Progenitor cell of endocrine pancreas (in vitro differentiated cells): Measurements from ENCODE around the gene TSSK6. TPM values are rescaled to one million over a fixed set of nuclear protein-coding genes. Genes with fewer than 3 reads are reported as not detected.

Source experiments
- DNase-seq: peaks from one replicate; pipeline ENCODE4 v3.0.0; 2021; ENCODE audit warnings: low spot score; ENCODE audit not compliant: unreplicated experiment
- H3K27ac Mint-ChIP-seq: 2 replicates; pipeline ENCODE4 v1.8.0; 2021; ENCODE audit warnings: mild to moderate bottlenecking, moderate library complexity, mixed read lengths
- H3K27me3 Mint-ChIP-seq: 2 replicates; pipeline ENCODE4 v1.8.0; 2021; ENCODE audit warnings: mixed read lengths
- H3K36me3 Mint-ChIP-seq: 2 replicates; pipeline ENCODE4 v1.8.0; 2022; ENCODE audit warnings: mixed read lengths; ENCODE audit not compliant: insufficient read depth
- H3K4me1 Mint-ChIP-seq: 2 replicates; pipeline ENCODE4 v1.8.0; 2021; ENCODE audit warnings: low read depth, mixed read lengths
- H3K4me3 Mint-ChIP-seq: 2 replicates; pipeline ENCODE4 v1.8.0; 2021; ENCODE audit warnings: low read depth, mild to moderate bottlenecking, moderate library complexity, mixed read lengths
- H3K9me3 Mint-ChIP-seq: 2 replicates; pipeline ENCODE4 v1.8.0; 2021; ENCODE audit warnings: low read depth, mixed read lengths
- total RNA-seq: library from RNA; stranded (reverse); gene quantifications from 2 replicates; pipeline ENCODE4 v1.2.1, GENCODE V29; 2021
- TF ChIP-seq, protein P1 (sequence below): fragments of 200-600 bp; sonication (generic); IDR thresholded peaks from one replicate; pipeline ENCODE4 v1.5.0; 2021; ENCODE audit warnings: antibody characterized with exemption, mild to moderate bottlenecking; ENCODE audit not compliant: unreplicated experiment

TSSK6 gene
- total RNA-seq, 1 donor from 2014 or later, result 3.3 TPM

DNA sequence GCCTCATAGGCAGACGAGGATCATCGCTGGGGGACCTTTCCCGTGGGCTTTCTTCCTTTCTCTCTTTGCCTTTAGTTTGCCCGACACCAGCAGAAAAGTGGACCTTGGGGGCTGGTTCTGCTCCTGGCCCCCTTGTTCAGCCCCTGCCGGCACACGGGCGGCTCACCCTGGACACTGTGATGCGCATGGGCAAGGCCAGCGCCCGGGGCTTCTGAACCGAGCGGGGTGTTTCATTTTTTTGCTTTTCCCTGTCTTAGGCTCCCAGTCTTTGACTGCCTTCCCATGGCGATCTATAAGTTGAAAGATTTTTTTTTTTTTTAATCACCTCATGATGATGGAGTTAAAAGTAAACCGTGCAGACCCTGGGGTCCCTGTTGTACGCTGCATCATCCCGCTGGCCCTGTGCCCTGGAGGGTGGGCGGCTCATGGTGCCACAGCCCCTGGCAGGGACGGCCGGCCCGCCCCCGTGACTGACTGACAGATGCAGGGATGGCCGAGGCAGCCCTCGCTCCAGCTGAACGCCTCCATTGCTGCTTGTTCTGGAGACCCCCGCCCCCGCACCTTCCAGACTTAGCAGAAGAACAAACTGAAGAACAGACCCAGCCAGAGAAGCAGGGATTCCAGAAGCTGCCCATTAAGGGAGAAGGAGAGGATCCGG, 9.6 kb downstream of the TSSK6 start:
- H3K4me1 Mint-ChIP-seq, result no peaks in the 10 kb centered on the region
- H3K4me3 Mint-ChIP-seq, result no peak overlapping the region
- H3K36me3 Mint-ChIP-seq, result peaks cover 21% of the 10 kb centered on the region
- DNase-seq, result no peak
- no peak overlapping the region for H3K27ac Mint-ChIP-seq
- H3K9me3 Mint-ChIP-seq, result no peaks in the 10 kb centered on the region
- H3K27me3 Mint-ChIP-seq, result no peaks in the 10 kb centered on the region
- TF ChIP-seq, protein P1, sequence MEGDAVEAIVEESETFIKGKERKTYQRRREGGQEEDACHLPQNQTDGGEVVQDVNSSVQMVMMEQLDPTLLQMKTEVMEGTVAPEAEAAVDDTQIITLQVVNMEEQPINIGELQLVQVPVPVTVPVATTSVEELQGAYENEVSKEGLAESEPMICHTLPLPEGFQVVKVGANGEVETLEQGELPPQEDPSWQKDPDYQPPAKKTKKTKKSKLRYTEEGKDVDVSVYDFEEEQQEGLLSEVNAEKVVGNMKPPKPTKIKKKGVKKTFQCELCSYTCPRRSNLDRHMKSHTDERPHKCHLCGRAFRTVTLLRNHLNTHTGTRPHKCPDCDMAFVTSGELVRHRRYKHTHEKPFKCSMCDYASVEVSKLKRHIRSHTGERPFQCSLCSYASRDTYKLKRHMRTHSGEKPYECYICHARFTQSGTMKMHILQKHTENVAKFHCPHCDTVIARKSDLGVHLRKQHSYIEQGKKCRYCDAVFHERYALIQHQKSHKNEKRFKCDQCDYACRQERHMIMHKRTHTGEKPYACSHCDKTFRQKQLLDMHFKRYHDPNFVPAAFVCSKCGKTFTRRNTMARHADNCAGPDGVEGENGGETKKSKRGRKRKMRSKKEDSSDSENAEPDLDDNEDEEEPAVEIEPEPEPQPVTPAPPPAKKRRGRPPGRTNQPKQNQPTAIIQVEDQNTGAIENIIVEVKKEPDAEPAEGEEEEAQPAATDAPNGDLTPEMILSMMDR, result no peak

DNA sequence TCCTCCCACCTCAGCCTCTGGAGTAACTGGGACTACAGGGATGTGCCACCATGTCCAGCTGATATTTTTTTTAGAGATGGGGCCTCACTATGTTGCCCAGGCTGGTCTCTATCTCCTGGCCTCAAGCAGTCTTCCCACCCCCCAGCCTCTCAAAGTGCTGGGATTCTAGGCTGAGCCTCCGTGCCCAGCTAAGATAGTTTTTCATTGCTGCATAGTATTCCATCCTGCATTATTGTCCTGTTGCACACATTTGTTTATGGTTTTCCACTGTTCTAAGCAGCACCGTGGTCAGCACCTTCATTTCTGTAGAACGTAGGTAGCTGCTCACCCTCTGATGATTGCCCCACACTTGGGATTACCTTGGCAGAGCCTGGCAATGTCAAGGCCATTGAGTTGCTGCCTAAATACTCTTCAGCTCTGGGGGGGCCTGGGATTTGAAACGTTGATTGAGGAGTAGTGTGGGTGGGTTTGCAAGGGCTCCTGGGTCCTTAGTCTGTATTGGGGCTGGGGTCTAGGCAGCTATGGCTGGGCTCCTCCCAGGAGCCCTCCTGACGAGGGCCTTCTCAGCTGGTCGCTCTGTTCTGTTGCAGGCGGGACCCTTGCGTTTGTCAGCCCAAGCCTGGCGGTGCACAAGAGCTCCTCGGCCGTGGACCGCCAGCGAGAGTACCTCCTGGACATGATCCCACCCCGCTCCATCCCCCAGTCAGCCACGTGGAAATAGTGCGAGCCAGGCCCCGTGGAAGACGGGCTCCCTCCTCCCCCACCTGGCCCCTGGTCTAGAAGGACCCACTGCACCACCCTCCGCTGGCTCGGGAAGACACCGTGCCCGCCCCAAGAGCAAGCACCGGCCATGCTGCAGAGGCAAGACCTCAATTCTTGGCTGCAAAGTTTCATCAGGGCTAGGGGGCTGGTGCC, 10.3 kb downstream of the TSSK6 start:
- Mint-ChIP-seq H3K27me3 (no peaks in the 10 kb centered on the region), H3K4me1 (no peaks in the 10 kb centered on the region), H3K9me3 (no peaks in the 10 kb centered on the region), H3K36me3 (peaks cover 22% of the 10 kb centered on the region), H3K4me3 (no peak overlapping the region), H3K27ac (no peak overlapping the region)
- TF ChIP-seq, protein P1, result no peak
- DNase-seq, result no peak

DNA sequence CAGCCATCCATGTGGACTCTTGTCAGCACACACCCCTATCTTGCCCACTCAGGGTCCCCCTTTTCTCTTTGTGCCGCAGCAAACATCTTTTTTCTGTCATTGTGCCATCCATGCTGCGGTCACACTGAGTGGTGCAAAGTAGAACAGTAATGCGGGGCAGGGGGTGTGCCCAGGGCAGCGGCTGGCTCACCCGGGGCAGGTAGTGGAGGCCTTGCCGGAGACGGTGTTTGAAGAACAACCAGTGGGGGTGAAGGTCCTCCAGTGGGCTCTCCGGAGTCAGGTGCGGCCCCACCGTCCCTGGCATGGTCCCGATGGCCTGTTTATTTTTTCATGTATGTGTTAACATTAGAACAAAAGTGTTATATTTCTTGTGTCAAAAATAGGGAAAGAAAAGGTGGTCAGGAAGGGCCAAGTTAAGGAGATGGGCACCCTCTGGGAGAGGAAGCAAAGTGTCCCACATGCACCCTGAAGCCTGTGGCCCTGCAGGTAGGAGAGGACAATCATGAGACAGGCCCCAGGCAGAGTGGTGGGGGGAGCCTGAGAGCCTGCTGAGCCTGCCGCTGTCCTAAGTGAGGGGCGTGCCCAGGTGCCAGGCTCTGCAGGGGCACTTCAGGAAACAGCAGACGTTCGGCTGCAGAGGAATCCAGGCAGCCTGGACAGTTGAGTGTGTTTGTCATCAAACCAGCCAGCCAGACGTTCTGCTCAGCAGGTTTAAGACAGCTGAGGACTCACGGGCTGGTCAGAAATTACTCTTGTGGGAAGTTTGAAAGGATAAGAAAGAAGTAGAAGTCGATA, 12.3 kb downstream of the TSSK6 start:
- DNase-seq, result no peak
- H3K36me3 Mint-ChIP-seq, result peaks cover 22% of the 10 kb centered on the region
- H3K4me3 Mint-ChIP-seq, result no peak overlapping the region
- no peaks in the 10 kb centered on the region for H3K4me1 Mint-ChIP-seq
- no peaks in the 10 kb centered on the region for H3K27me3 Mint-ChIP-seq
- H3K9me3 Mint-ChIP-seq, result no peaks in the 10 kb centered on the region
- no peak overlapping the region for H3K27ac Mint-ChIP-seq
- TF ChIP-seq, protein P1, result no peak

DNA sequence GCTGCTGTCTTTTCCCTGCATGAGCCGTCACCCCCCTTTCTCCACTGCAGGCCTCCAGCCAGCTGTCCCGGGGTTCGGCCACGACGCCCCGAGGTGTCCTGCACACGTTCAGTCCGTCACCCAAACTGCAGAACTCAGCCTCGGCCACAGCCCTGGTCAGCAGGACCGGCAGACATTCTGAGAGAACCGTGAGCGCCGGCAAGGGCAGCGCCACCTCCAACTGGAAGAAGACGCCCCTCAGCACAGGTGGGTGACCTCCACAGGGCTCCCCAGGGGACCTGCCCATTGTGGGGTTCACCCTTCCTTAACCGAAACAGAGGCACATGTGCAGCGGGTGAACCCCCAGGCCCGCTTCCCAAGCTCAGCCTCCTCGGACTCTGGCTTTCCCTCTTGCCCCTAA, 13.1 kb downstream of the TSSK6 start:
- Mint-ChIP-seq H3K4me3 (no peak overlapping the region), H3K9me3 (no peaks in the 10 kb centered on the region), H3K27ac (no peak overlapping the region), H3K27me3 (no peaks in the 10 kb centered on the region), H3K36me3 (peaks cover 19% of the 10 kb centered on the region), H3K4me1 (no peaks in the 10 kb centered on the region)
- TF ChIP-seq, protein P1, result no peak
- DNase-seq, result no peak

DNA sequence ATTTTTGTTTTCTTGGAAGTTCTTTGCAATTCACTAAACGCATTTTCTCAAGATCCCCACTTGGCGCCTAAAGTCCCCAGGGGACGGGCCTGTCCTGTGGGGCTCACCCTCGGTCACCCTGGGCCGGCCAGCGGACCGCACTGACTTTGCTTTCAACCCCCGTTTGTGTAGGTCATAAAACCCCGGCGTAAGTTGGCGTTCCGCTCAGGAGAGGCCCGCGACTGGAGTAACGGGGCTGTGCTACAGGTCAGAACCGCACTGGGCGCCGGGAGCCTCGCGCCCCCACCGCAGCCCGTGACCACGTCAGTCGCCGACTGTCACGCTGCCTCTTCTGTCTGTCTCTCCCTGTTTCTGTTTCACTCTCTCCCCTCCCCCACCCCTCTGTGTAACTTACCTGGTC, 13.6 kb downstream of the TSSK6 start:
- no peaks in the 10 kb centered on the region for H3K9me3 Mint-ChIP-seq
- no peaks in the 10 kb centered on the region for H3K27me3 Mint-ChIP-seq
- no peaks in the 10 kb centered on the region for H3K4me1 Mint-ChIP-seq
- no peak for DNase-seq
- H3K36me3 Mint-ChIP-seq, result peaks cover 20% of the 10 kb centered on the region
- no peak overlapping the region for H3K4me3 Mint-ChIP-seq
- TF ChIP-seq, protein P1, result no peak
- no peak overlapping the region for H3K27ac Mint-ChIP-seq
